Type B pancreatic cell (in vitro differentiated cells): ENCODE measurements around the gene CXCL16. TPM values are rescaled to one million over a fixed set of nuclear protein-coding genes. Genes with fewer than 3 reads are reported as not detected.

Experiments
- DNase-seq: peaks from one replicate; pipeline ENCODE4 v3.0.0; 2021; ENCODE audit warnings: mixed read lengths; ENCODE audit not compliant: unreplicated experiment; ENCODE audit errors: extremely low spot score
- H3K27ac Mint-ChIP-seq: 2 replicates; pipeline ENCODE4 v1.8.0; 2021; ENCODE audit warnings: mild to moderate bottlenecking, mixed read lengths
- H3K27me3 Mint-ChIP-seq: 2 replicates; pipeline ENCODE4 v1.8.0; 2021; ENCODE audit warnings: mixed read lengths
- H3K36me3 Mint-ChIP-seq: 2 replicates; pipeline ENCODE4 v1.8.0; 2021; ENCODE audit warnings: mixed read lengths
- H3K4me1 Mint-ChIP-seq: one replicate; pipeline ENCODE4 v1.8.0; 2021; ENCODE audit warnings: mixed read lengths; ENCODE audit not compliant: unreplicated experiment
- H3K4me3 Mint-ChIP-seq: 2 replicates; pipeline ENCODE4 v1.8.0; 2021; ENCODE audit warnings: mild to moderate bottlenecking, mixed read lengths
- H3K9me3 Mint-ChIP-seq: 2 replicates; pipeline ENCODE4 v1.8.0; 2021; ENCODE audit warnings: mixed read lengths
- CTCF ChIP-seq: fragments of 200-600 bp; sonication (generic); conservative IDR thresholded peaks from 2 replicates; pipeline ENCODE4 v1.5.0; 2021; ENCODE audit warnings: antibody characterized with exemption, mild to moderate bottlenecking
- total RNA-seq: library from RNA; stranded (reverse); gene quantifications from 2 replicates; pipeline ENCODE4 v1.2.1, GENCODE V29; 2021; ENCODE audit warnings: low replicate concordance

Gene CXCL16
- total RNA-seq, 1 donor from 2014 or later: 15.2 TPM

- Mint-ChIP-seq H3K27me3 (peaks cover 73% of the 10 kb centered on the region), H3K9me3 (no peaks in the 10 kb centered on the region), H3K4me3 (peak overlapping the region; percentile 89), H3K4me1 (peaks cover 9% of the 10 kb centered on the region), H3K36me3 (peaks cover 7% of the 10 kb centered on the region), H3K27ac (peak overlapping the region; percentile 94)
- no peak for TF ChIP-seq CTCF
- no peak for DNase-seq
Observed at GRCh38 chr17:4738136-4739121, 1.3 kb downstream of the CXCL16 start.

GRCh38 chr17:4735876-4736651, 3.7 kb downstream of the CXCL16 start:
- peaks cover 13% of the 10 kb centered on the region for H3K4me1 Mint-ChIP-seq
- no peaks in the 10 kb centered on the region for H3K9me3 Mint-ChIP-seq
- peak overlapping the region; percentile 14 for H3K4me3 Mint-ChIP-seq
- peaks cover 8% of the 10 kb centered on the region for H3K36me3 Mint-ChIP-seq
- H3K27me3 Mint-ChIP-seq: peaks cover 49% of the 10 kb centered on the region
- TF ChIP-seq CTCF: no peak
- DNase-seq: no peak
- H3K27ac Mint-ChIP-seq: peak overlapping the region; percentile 8

- Mint-ChIP-seq H3K4me1 (peaks cover 15% of the 10 kb centered on the region), H3K9me3 (no peaks in the 10 kb centered on the region), H3K27me3 (peaks cover 38% of the 10 kb centered on the region), H3K4me3 (no peak overlapping the region), H3K27ac (no peak overlapping the region), H3K36me3 (peaks cover 8% of the 10 kb centered on the region)
- no peak for DNase-seq
- no peak for TF ChIP-seq CTCF
Observed at GRCh38 chr17:4734857-4735475, 4.8 kb downstream of the CXCL16 start.

DNA sequence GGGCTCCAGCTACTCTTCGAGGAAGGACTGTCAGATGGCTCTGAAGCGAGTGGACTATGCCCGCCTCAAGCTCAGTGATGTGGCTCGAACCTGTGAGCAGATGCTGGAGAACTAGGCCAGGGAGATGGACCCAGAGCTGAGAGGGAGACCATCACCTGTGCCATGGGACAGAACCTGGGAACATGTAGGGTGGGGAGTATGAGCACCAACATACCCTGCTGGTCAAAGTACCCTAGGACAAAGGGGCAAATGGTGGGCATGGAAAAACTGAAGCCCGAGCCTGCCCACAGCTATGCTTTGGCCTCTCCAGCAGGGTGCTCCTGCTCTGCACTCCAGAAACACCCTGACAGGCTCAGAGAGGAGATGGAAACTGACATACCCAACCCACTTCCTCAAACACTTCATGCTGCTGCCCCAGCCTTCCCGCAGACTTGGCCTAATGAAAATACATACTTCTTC, 6.6 kb downstream of the CXCL16 start:
- peaks cover 25% of the 10 kb centered on the region for H3K27me3 Mint-ChIP-seq
- no peak for TF ChIP-seq CTCF
- H3K36me3 Mint-ChIP-seq: peaks cover 8% of the 10 kb centered on the region
- H3K9me3 Mint-ChIP-seq: no peaks in the 10 kb centered on the region
- H3K27ac Mint-ChIP-seq: no peak overlapping the region
- DNase-seq: no peak
- H3K4me1 Mint-ChIP-seq: peaks cover 9% of the 10 kb centered on the region
- peak overlapping the region; percentile 47 for H3K4me3 Mint-ChIP-seq

- Mint-ChIP-seq H3K27ac (no peak overlapping the region), H3K9me3 (no peaks in the 10 kb centered on the region), H3K4me3 (no peak overlapping the region), H3K27me3 (peaks cover 8% of the 10 kb centered on the region), H3K4me1 (peaks cover 9% of the 10 kb centered on the region), H3K36me3 (no peaks in the 10 kb centered on the region)
- DNase-seq: no peak
- TF ChIP-seq CTCF: no peak
Observed at GRCh38 chr17:4728124-4728523, 11.6 kb downstream of the CXCL16 start.
